NCI-H1930 (cell line): ENCODE data around the gene NR1D1.
"Not testable (repeated sequence)": the region's sequence is repeated elsewhere in the genome, so short reads cannot be mapped to it uniquely, and the experiment has no call there.

ENCODE experiments used
- DNase-seq, 2 experiments: peaks; one replicate each; lab custom pipeline; 2025; lab: John Stamatoyannopoulos, UW

Gene NR1D1

DNA sequence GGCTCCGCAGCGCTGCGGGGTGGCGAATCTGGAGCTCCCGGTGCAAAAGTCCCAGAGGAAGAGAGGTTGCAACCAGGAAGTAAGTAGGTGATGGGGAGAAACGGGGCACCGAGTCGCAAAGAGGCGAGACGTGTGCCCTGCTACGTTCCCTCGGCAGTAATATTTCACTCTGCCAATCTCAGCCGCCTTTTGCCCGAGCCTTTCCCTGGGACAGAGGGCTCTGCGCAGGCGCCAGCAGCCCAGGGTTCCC lies at the start of gene NR1D1:
NR1D1 (minus strand) TSS at position 171 of the 250 bp plus-strand sequence. CDS start 495 bp downstream, outside the sequence.
- DNase-seq: no peak

DNA sequence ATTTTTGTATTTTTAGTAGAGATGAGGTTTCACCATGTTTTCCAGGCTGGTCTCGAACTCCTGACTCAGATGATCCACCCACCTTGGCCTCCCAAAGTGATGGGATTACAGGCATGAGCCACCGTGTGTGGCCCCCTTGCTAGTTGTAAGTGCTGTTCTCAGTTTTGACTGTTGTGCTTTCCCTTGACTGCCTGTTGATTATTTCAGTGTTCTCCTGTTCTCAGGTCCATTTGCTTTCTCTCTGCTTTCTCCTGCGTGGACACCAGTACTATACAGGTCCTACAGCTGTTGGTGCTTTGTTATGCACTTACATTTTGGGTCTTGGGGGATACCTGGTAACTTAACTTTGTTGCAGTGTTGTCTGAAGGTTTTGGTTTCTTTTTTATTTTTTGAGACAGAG lies 48.1 kb upstream of the NR1D1 start:
- no peak for DNase-seq

DNA sequence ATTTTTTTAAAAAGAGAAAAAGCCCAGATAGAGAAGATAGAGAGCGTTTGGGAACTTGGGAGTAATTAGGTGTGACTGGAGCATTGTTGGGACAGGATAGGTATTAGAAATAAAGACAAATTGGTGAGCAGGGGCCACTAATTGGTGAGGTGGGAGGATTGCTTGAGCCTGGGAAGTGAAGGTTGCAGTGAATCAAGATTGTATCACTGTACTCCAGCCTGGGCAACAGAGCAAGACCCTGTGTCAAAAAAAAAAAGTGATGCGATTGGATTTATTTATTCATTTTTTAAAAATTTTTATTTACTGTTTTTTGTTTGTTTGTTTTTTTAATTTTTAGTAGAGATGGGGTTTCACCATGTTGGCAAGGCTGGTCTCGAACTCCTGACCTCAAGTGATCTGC lies 45.1 kb upstream of the NR1D1 start:
- DNase-seq: no peak

DNA sequence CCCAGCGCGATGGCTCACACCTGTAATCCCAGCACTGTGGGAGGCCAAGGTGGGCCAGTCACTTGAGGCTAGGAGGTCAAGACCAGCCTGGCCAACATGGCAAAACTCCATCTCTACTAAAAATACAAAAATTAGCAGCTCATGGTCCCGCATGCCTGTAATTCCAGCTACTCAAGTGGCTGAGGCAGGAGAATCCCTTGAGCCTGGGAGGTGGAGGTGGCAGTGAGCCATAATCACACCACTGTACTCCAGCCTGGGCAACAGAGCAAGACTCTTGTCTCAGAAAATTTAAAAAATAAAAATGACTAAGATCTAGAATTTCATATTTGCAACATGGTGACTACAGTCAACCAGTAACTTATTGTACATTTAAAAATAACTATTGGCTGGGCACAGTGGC lies 42.8 kb upstream of the NR1D1 start:
- DNase-seq: not testable (repeated sequence)

DNA sequence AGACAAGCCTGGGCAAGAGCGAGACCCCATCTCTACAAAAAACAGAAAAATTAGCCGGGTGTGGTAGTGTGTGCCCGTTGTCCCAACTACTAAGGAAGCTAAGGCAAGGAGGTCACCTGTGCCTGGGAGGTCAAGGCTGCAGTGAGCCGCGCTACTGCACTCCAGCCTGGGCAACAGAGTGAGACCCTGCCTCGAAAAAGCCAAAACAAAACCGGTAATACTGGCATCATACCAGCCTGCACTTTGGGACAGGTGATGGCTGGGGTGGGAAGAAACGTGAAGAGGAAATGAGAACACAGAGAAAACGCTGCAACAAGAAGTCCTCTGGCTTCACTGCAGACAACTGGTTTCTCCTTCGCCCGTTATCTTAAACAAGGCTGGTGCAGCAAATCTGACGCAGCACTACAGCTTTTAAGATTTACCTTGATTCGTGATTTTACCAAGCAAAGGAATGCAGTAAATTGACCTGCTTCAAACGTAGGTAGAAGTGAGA lies 39.2 kb upstream of the NR1D1 start:
- DNase-seq: no peak

DNA sequence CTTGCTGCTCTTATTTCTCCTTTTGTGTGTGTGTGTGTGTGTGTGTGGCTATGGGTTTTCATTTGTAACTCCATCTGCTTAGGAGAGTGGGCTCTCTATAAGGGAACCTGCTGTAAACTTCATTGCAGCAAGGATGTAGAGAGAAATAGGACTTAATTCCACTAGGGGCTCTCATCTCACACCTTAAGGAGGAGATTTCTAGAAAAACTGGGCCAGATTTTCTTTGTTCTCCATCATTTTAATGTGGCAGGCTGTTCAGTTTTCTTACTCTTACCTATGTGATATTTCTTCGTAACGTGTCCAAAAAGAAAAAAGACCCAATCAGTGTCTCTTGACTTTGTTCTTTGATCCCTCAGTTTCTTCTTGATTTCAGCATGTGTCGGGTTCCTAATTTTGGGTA lies 35.4 kb upstream of the NR1D1 start:
- DNase-seq: no peak

DNA sequence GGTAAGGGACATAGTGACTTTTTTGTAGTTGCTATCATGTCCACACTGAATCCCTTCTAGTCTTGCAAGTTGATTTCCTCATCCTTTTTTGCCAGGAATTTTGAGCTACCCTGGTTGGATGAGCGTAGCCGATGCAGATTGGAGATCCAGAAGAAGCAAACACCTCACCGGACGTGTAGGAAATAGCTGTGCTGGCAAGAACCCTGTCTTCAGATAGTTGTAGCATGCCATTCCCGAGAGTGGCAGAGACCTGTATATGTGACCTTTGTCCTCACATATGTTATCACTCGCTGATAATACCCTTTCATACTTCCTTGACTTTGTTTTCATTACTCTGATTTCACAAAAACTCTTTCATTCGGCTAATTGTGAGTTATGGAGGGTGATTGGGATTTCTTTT lies 33.8 kb upstream of the NR1D1 start:
- no peak for DNase-seq

DNA sequence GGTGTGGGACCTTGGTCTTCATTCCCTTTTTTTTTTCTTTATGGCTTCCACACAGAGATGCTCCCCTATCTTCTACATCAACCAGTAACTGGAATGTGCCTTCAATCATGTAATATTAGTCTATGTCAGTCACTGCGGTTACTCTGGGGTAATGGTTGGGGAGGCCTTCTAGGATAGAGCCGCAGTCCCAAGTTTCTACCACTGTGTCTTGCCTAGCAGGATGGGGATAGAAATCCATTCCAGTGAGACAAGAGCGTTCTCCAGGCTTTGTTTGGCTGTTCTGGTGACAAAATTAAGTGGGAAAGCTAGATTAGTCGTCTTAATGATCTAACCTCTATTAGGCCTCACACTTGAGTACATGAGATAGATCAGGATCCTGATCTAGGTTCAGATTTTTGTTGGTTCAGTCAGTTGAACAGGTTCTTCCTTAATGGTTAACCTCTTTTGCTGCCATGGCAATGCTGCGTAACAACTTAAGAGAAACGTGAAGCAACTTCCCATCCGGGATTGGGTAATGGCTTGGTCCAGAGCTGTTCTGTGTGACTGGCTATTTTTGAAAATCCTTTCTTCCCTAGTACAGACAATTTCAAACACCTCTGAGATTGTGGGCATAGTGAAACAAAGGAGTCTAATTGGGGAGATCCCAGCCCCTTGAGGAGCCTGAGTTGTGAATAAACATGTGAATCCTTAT lies 30.1 kb upstream of the NR1D1 start:
- DNase-seq: no peak

DNA sequence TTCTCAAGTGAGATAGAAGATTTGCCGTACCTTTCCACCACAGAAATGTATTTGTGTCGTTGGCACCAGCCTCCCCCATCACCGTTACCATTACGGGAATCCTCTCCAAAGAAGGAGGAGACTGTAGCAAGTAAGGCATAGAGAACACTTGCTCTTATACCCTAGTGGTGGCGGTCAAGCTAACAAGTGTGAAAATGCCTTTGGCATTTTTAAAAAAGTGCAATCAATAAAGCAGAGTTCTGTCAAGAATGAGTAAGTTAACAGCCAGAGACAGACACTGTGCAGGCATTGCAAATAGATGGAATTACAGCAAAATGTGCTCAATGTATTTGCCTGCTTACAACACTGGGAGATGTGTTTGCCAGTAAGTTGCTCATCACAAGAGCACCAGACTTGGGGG lies 29.1 kb upstream of the NR1D1 start:
- no peak for DNase-seq

DNA sequence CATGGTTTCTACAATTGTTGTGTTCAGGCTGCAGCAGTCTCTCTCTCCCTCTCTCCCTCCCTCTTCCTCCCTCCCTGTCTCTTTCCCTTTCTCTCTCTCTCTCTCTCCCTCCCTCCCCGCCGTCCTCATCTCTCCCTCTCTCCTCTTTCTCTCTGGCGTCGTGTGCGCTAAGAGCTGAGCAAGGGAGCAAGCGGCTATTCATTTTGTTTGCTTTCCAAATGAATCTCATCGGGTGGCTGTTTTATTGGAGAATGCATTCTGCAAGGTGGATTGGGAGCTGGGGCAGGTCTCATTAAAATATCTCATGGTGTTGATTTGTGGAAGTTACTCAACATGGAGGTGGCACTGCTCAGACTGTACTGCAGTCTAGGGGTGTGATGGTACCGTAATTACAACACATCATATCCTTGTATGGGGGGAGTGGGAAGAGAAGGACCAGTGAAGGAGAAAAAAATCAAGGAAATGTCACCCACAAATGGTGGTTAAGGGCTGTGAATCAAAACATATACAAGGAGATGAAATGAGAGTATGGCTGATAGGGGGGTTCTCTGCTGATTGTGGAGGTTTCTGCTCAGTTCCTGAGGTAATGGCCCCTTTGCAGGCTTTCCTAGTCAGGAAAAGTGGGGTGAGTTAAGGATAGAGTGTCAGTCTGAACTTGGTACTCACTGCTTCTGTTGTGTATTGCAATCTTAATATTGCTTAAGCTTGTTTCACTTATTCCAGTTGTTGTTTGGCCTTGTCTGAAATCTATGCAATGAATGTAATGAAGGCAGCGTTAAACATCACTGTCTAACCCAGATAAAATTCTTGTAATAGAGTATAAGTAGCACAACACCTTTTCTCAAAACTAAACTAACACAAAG lies 24.1 kb upstream of the NR1D1 start:
- no peak for DNase-seq

DNA sequence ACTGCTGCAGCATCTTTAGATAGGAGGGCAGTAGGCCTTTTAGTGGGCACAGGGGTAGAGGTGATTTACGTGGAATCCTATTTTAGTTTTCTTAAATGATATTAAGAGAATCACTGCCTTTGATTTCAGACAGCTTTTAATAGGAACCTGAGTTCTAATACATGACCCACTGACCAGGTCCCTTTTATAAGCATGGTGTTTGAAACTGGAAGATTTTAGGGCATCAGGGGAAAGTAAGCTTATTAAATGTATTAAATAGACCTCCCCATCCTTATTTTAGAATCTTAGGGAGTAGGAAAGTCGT lies 23.4 kb upstream of the NR1D1 start:
- DNase-seq: no peak

DNA sequence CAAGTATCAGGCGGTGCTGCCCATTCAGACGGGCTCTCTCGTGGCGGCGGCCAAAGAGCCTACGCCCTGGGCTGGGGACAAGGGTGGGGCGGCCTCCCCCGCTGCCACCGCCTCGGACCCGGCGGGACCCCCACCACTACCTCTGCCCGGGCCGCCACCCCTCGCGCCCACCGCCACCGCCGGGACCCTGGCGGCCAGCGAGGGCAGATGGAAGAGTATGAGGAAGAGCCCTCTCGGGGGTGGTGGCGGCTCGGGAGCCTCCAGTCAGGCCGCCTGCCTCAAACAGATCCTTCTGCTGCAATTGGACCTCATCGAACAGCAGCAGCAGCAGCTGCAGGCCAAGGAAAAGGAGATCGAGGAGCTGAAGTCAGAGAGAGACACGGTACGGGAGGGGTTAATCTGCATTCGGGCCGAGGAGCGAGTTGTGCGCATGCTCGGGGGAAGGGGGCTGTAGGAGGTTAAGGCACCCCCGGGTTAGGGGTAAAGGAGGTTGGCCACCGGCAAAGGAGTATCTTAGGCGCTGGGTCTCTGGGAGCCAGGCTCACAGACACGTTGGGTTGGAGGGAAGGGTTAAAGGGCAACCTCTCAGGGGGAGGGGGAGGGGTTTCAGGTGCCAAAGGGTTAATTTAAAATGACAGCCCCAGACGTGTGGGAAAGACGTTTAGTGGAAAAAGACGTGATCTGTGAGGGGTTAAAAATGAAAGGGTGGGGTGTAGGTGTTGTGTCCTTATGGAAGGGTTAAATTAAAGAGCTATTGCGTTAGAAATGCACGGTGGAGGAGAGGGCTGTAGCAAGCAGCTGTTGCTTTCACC lies 22.8 kb upstream of the NR1D1 start:
- peak; percentile 19 to 25 for DNase-seq

DNA sequence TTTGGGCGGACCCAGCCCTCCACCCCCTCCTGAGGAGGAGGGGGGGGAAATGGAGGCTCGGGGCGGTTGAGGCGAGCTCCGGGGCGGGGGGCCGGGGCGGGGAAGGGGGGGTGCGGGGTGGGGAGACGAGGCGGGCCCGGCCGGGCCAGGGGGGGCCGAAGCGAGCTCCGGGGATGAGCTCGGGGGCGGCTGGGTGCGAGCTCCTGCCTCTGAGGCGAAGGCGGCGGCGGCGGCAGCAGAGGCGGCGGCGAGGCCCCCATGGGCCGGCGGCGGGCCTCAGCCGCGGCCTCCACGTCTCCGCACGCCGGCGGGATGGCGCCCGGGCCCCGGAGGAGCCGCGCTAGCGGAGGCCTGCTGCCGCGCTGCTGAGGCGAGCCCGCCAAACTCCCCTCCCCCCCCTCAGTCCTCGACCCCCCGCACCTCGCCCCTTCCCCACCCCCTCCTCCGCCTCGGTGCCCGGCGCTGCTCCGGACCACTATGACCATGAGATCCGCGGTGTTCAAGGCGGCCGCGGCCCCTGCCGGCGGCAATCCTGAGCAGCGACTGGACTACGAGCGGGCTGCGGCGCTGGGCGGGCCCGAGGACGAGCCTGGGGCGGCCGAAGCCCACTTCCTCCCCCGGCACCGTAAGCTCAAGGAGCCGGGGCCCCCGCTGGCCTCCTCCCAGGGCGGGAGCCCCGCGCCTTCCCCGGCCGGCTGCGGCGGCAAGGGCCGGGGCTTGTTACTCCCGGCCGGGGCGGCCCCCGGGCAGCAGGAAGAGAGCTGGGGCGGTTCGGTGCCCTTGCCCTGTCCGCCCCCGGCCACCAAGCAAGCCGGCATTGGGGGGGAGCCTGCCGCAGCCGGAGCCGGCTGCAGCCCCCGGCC lies 22.0 kb upstream of the NR1D1 start:
- DNase-seq: no peak

DNA sequence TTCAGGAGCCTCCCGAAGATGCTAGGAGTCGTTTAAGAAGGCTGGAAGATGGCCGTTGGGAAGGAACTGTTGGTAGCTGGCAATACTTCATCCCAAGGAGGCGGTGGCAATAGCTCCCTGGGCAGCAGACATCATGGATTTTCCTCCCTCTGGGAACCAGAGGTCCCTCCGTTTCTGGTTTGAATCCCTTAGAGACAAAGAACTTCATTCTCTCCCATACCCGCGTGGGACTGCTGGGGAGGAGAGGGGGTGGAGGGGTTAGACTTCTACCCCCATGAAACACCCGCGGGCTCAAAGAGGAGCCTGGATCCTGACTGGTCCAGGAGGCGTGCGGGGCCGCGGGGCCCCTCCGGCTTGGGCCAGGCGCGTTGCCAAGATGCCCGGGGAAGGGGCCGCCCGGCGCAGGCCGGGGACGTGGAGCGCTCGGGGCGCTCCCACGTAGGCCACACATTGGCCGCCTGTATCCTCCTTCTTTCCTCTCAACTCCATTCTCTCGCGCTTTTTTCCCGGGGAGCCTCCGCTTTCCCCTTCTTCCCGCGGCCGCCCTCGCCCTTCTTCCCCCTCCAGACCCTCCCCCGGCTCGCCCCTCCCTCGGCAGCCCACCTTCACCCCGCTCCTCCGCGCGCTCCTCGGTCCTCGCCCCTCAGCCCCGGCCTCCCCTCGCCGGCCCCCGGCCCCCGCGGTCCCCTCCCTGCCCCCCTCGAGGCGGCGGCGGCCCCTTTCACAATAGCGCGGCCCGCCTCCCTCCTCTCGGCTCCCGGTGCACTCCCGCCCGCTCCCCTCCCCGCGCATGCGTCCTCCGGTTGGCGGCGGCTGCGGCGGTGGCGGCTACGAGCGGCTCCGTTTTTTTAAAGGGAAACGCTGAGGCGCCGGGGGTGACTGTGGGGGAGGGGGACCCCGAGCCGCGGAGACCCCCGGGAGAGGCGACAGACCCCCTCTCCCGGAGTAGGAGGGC lies 21.1 kb upstream of the NR1D1 start, which contains the start of gene MSL1:
MSL1 (plus strand) TSS at position 791 of the 955 bp plus-strand sequence. CDS start 642 bp downstream, outside the sequence.
- DNase-seq: peak; percentile 48 to 69

DNA sequence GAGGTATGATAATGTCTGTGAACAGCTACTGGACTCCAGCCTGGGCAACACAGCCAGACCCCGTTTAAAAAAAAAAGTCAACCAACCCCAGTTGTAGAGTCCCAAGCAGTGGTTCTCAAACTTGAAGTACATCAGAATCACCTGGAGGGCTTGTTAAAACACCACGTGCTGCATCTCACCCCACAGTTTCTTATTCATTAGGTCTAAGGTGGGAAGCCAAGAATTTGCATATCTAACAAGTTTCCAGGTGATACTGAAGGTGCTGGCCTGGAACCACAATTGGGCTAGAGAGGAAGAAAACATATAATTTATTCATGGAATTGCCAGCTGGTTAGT lies 14.7 kb upstream of the NR1D1 start:
- no peak for DNase-seq

DNA sequence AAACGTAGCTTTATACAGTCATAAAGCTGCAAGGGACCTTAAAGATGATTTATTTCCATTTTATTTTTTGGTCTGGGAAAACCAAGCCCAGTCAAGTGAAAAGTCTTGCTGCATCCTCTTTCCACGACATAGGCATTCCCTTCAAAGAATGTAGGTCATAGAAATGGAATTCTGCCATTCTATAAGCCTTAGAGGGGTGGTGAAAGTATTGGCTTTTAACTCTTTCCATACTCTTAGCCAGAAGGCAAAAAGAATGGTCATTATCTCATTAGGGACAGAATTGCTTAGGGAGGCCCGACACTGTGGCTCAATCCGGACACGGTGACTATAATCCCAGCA lies 13.5 kb upstream of the NR1D1 start:
- no peak for DNase-seq

DNA sequence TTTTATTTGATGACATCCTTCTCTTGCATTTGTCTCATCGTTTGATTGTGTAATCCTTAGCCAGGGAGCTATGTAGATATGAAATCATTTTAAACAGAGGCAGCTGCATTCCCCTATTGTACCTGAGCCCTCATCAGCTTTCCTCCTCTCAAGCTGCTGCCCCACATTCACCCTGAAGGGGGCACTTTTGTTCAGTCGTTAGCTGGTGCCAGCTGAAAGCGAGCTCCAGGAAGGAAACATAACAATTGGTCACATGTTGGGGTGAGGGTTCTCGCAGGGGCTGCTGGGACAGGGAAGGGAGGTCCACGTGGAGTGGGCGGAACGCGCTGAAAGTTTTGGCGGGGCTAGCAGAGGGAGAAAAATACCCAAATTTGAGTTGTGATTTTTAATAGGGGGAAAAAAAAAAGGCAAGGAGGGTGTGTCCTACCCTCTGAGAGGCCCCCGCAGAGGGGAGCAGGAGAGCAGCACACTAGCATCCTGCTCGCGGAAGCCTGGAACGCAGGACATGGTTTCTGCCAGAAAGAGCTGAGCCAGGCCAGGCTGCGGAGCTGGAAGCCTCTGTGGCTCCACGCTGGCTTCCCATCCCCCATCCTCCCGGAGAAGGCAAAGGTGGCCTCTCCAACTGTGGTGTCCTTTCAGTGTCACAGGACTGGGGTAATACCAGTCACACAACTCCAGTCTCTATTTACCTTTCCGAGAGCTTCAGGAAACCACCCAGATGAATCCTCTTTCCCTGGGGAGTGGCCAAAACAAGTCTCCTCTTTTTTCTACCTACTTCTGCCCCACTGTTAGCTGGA lies 12.9 kb upstream of the NR1D1 start:
- peak; percentile 89 to 92 for DNase-seq

DNA sequence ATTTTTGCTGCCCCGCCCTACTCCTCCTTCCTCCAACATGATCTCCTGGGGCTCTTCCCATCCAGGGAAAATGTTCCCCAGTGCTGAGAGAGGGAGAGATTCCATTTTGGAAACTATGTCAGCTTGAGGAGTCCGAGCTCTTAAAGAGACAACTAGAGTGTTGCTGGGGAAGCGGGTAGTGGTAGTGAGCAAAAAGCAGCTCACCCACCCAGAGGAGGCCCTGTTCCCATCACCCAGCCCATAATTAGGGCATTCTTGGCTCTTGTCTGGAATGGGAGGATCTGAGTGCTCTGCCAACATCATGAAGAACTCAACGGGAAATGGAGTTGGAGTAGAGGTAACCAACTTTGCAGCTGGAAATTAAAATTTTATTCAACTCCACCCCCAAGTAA lies 12.3 kb upstream of the NR1D1 start:
- DNase-seq: no peak

DNA sequence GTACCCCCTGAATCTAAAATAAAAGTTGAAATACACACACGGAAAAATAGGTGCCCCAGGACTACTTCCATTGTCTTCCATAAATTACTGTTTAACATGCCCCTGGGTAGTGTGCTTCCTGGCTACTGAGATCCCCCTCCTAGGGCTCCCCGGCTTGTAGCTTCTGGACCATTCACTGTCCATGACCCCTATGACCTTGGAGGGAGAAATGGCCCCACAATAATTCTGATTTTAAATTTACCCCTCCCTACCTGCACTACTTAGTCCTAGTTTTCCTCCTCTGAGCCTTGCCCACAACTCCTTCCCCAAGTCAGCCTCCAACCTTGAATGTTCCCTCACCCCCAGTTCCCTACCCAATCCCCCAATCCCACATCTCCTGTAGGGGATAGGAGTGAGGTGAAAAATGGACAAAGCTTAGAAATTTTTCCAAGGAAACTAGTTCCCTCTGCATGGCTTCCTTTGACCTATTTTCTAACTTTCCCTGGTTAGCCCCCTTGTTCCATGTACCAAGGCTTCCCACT lies 11.9 kb upstream of the NR1D1 start:
- no peak for DNase-seq
